ENCODE data around the gene TMEM219.

DNA sequence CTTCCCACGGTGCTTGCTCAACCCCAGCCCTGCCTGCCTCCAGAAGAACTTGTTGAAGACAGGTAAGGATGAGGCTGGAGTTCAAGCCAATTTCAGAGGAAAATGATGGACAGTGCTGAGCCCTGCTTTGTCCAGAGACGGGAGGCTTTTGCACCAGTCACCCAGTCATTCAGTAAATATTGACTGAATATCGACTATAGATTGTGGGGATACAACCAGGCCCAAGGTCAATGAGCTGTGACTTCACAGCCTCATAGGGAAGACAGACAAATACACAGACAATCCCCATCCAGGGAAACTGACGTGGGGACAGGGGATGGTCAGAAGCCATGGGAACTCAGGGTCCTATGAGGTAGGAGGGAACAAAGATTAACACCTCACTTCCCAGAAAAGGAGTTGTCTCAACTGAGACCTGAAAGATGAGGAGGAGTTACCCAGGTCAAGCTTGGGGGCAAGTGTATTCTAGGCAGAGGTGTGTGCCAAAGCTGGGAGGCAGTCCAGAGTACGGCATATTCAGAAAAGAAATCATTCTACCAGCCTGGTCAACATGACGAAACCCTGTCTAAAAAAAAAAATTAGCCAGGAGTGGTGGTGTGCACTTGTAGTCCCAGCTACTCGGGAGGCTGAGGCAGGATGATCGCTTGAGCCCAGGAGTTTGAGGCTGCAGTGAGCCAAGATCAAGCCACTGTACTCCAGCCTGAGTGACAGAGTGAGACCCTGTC lies 54.8 kb downstream of the TMEM219 start:
- TF ChIP-seq, protein P1, sequence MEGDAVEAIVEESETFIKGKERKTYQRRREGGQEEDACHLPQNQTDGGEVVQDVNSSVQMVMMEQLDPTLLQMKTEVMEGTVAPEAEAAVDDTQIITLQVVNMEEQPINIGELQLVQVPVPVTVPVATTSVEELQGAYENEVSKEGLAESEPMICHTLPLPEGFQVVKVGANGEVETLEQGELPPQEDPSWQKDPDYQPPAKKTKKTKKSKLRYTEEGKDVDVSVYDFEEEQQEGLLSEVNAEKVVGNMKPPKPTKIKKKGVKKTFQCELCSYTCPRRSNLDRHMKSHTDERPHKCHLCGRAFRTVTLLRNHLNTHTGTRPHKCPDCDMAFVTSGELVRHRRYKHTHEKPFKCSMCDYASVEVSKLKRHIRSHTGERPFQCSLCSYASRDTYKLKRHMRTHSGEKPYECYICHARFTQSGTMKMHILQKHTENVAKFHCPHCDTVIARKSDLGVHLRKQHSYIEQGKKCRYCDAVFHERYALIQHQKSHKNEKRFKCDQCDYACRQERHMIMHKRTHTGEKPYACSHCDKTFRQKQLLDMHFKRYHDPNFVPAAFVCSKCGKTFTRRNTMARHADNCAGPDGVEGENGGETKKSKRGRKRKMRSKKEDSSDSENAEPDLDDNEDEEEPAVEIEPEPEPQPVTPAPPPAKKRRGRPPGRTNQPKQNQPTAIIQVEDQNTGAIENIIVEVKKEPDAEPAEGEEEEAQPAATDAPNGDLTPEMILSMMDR (IDR thresholded peaks at IDR 0.05): no peak
- TF ChIP-seq POLR2A (IDR thresholded peaks at IDR 0.05): no peak
